KMS-11 (cell line): ENCODE data around the gene CALN1.

ENCODE experiments used
- H2AFZ ChIP-seq: fragments of 200-600 bp; sonication (generic); 2 replicates; pipeline ENCODE4 v1.6.1; 2016; ENCODE audit warnings: antibody characterized with exemption, mixed run types, low read depth
- H3K27ac ChIP-seq: fragments of 200-600 bp; sonication (generic); 2 replicates; pipeline ENCODE4 v1.6.1; 2016; ENCODE audit warnings: mild to moderate bottlenecking, mixed run types
- H3K27me3 ChIP-seq: fragments of 200-600 bp; sonication (generic); 2 replicates; pipeline ENCODE4 v1.6.1; 2017; ENCODE audit warnings: mild to moderate bottlenecking, low read depth, mixed run types, moderate library complexity; ENCODE audit not compliant: insufficient read depth
- H3K36me3 ChIP-seq: fragments of 200-600 bp; sonication (generic); 2 replicates; pipeline ENCODE4 v1.6.1; 2017; ENCODE audit warnings: mild to moderate bottlenecking, mixed run types; ENCODE audit not compliant: insufficient read depth
- H3K4me1 ChIP-seq: fragments of 200-600 bp; sonication (generic); 2 replicates; pipeline ENCODE4 v1.6.1; 2016; ENCODE audit warnings: mild to moderate bottlenecking, low read depth, mixed run types; ENCODE audit not compliant: poor library complexity, severe bottlenecking
- H3K4me2 ChIP-seq: fragments of 200-600 bp; sonication (generic); 2 replicates; pipeline ENCODE4 v1.7.0; 2016; ENCODE audit warnings: mild to moderate bottlenecking, mixed run types
- H3K4me3 ChIP-seq: fragments of 200-600 bp; sonication (generic); IDR thresholded peaks from 2 replicates; pipeline ENCODE4 v1.6.1; 2017; ENCODE audit warnings: low read depth, low read length, mixed read lengths; ENCODE audit not compliant: insufficient read depth
- H3K79me2 ChIP-seq: fragments of 200-600 bp; sonication (generic); 2 replicates; pipeline ENCODE4 v1.6.1; 2016; ENCODE audit warnings: low read depth, mixed run types; ENCODE audit not compliant: insufficient read depth
- H3K9ac ChIP-seq: fragments of 200-600 bp; sonication (generic); 2 replicates; pipeline ENCODE4 v1.6.1; 2016; ENCODE audit warnings: mild to moderate bottlenecking, mixed run types
- H4K20me1 ChIP-seq: fragments of 200-600 bp; sonication (generic); 2 replicates; pipeline ENCODE4 v1.6.1; 2016; ENCODE audit warnings: mild to moderate bottlenecking, mixed run types; ENCODE audit not compliant: insufficient read depth
- CTCF ChIP-seq: fragments of 200-600 bp; sonication (generic); conservative IDR thresholded peaks from 2 replicates; pipeline ENCODE4 v1.6.1; 2017; ENCODE audit warnings: low read depth, mild to moderate bottlenecking, antibody characterized with exemption, low read length, moderate library complexity, mixed read lengths

The CALN1 gene

GRCh38 chr7:72219500-72219899, 192.6 kb downstream of the CALN1 start:
- Histone ChIP-seq H3K36me3 (no peaks in the 10 kb centered on the region), H3K4me1 (no peaks in the 10 kb centered on the region), H2AFZ (no peak overlapping the region), H3K4me3 (no peak overlapping the region), H3K79me2 (no peaks in the 10 kb centered on the region), H3K27me3 (no peaks in the 10 kb centered on the region), H3K9ac (no peak overlapping the region), H3K4me2 (no peak overlapping the region), H3K27ac (no peak overlapping the region), H4K20me1 (no peaks in the 10 kb centered on the region)
- TF ChIP-seq CTCF, result no peak

GRCh38 chr7:72217151-72217550, 195.0 kb downstream of the CALN1 start:
- Histone ChIP-seq H3K36me3 (no peaks in the 10 kb centered on the region), H3K27me3 (no peaks in the 10 kb centered on the region), H3K4me1 (no peaks in the 10 kb centered on the region), H2AFZ (no peak overlapping the region), H3K79me2 (no peaks in the 10 kb centered on the region), H3K4me3 (no peak overlapping the region), H3K9ac (no peak overlapping the region), H4K20me1 (no peaks in the 10 kb centered on the region), H3K4me2 (no peak overlapping the region), H3K27ac (no peak overlapping the region)
- TF ChIP-seq CTCF, result no peak

GRCh38 chr7:72213769-72214168, 198.4 kb downstream of the CALN1 start:
- no peak overlapping the region for H3K27ac ChIP-seq
- no peaks in the 10 kb centered on the region for H3K36me3 ChIP-seq
- H3K4me1 ChIP-seq, result no peaks in the 10 kb centered on the region
- H3K4me3 ChIP-seq, result no peak overlapping the region
- no peak for TF ChIP-seq CTCF
- H3K27me3 ChIP-seq, result no peaks in the 10 kb centered on the region
- H3K4me2 ChIP-seq, result no peak overlapping the region
- H3K79me2 ChIP-seq, result no peaks in the 10 kb centered on the region
- no peak overlapping the region for H2AFZ ChIP-seq
- no peaks in the 10 kb centered on the region for H4K20me1 ChIP-seq
- H3K9ac ChIP-seq, result no peak overlapping the region

- no peaks in the 10 kb centered on the region for H4K20me1 ChIP-seq
- TF ChIP-seq CTCF, result no peak
- H3K9ac ChIP-seq, result no peak overlapping the region
These were observed 199.1 kb downstream of the CALN1 start for GRCh38 chr7:72213081-72213480.

More at GRCh38 chr7:72213081-72213480, 199.1 kb downstream of the CALN1 start:
- Histone ChIP-seq H3K4me2 (no peak overlapping the region), H3K36me3 (no peaks in the 10 kb centered on the region), H3K27me3 (no peaks in the 10 kb centered on the region), H3K4me3 (no peak overlapping the region), H2AFZ (no peak overlapping the region), H3K79me2 (no peaks in the 10 kb centered on the region), H3K4me1 (no peaks in the 10 kb centered on the region), H3K27ac (no peak overlapping the region)
